K562 (cell line): ENCODE data around the gene BLOC1S3.

Experiments used
- GATAD2A ChIP-seq: fragments of 450-650 bp; IDR thresholded peaks from 2 replicates; pipeline ENCODE4 v1.6.1; 2017
- POLR2A ChIP-seq: fragments of 450-650 bp; conservative IDR thresholded peaks from 2 replicates; pipeline ENCODE4 v1.6.1; 2016
- PPARD ChIP-seq: fragments of 250-450 bp; sonication (Bioruptor Pico); IDR thresholded peaks from 2 replicates; pipeline ENCODE4 v1.8.0; 2022; ENCODE audit warnings: inconsistent platforms, mild to moderate bottlenecking, moderate library complexity
- RBM34 ChIP-seq: fragments of 200-400 bp; formaldehyde crosslinking; IDR thresholded peaks from 2 replicates; pipeline ENCODE4 v1.6.1; 2018; ENCODE audit warnings: low read length, borderline replicate concordance; ENCODE audit not compliant: insufficient read depth
- RBM39 ChIP-seq: fragments of 200-400 bp; formaldehyde crosslinking; optimal IDR thresholded peaks from 2 replicates; pipeline ENCODE3; 2018; ENCODE audit warnings: low read depth, low read length
- TAF1 ChIP-seq: IDR thresholded peaks from 2 replicates; pipeline ENCODE4 v1.6.1; 2011; ENCODE audit warnings: mild to moderate bottlenecking, low read length, moderate library complexity; ENCODE audit not compliant: insufficient read depth, control insufficient read depth, severe bottlenecking; ENCODE audit errors: extremely low read depth
- USF1 ChIP-seq: sonication (generic); formaldehyde crosslinking; IDR thresholded peaks from 2 replicates; pipeline ENCODE4 v1.9.0; 2022; ENCODE audit warnings: mild to moderate bottlenecking, missing genetic modification reagents
- ZNF830 ChIP-seq: fragments of 250-450 bp; sonication (Bioruptor Pico); IDR thresholded peaks from 2 replicates; pipeline ENCODE4 v1.5.0; 2021; ENCODE audit warnings: mild to moderate bottlenecking
- TF ChIP-seq, protein P1 (sequence below): IDR thresholded peaks from 3 replicates; pipeline ENCODE4 v1.6.1; 2011; ENCODE audit warnings: borderline replicate concordance, mild to moderate bottlenecking, moderate library complexity; ENCODE audit not compliant: insufficient read length; ENCODE audit errors: extremely low read depth

GRCh38 chr19:45187421-45188100 lies 9.0 kb downstream of the BLOC1S3 start:
- no peak for TF ChIP-seq RBM39
- no peak for TF ChIP-seq USF1
- no peak for TF ChIP-seq POLR2A
- TF ChIP-seq, protein P1, sequence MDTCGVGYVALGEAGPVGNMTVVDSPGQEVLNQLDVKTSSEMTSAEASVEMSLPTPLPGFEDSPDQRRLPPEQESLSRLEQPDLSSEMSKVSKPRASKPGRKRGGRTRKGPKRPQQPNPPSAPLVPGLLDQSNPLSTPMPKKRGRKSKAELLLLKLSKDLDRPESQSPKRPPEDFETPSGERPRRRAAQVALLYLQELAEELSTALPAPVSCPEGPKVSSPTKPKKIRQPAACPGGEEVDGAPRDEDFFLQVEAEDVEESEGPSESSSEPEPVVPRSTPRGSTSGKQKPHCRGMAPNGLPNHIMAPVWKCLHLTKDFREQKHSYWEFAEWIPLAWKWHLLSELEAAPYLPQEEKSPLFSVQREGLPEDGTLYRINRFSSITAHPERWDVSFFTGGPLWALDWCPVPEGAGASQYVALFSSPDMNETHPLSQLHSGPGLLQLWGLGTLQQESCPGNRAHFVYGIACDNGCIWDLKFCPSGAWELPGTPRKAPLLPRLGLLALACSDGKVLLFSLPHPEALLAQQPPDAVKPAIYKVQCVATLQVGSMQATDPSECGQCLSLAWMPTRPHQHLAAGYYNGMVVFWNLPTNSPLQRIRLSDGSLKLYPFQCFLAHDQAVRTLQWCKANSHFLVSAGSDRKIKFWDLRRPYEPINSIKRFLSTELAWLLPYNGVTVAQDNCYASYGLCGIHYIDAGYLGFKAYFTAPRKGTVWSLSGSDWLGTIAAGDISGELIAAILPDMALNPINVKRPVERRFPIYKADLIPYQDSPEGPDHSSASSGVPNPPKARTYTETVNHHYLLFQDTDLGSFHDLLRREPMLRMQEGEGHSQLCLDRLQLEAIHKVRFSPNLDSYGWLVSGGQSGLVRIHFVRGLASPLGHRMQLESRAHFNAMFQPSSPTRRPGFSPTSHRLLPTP, result no peak
- TF ChIP-seq RBM34, result no peak
- no peak for TF ChIP-seq PPARD
- no peak for TF ChIP-seq ZNF830 (CRISPR knock-in tag)
- no peak for TF ChIP-seq GATAD2A
- TF ChIP-seq TAF1, result no peak
